HG03108 (cell line): ENCODE measurements around the gene STX8.

Experiments
- ATAC-seq: cut with Tn5 transposase; IDR thresholded peaks from one replicate; pipeline ENCODE4 v1.9.1; 2021; ENCODE audit warnings: moderate library complexity; ENCODE audit not compliant: unreplicated experiment

STX8 gene

DNA sequence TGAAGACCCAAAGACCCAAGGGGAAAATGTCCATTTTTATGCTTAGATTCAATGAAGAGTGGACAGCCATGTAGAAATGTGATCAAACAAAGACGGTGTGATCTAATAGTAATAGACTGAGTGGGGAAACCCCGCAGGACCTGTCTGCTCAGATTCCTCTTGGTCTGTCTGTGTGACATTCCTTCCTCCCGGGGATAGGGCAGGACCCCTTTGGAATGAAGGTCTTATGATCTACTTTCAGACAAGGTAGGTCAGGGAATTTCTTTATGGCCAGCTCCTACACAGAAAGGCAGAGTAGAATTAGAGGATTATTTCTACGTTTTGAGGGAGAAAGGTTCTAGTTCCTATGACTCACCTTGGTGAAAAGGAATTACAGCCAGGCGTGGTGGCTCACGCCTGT lies 267.6 kb downstream of the STX8 start:
- ATAC-seq: no peak

- ATAC-seq: no peak
Measured at GRCh38 chr17:9307313-9307998, 268.2 kb downstream of the STX8 start.

DNA sequence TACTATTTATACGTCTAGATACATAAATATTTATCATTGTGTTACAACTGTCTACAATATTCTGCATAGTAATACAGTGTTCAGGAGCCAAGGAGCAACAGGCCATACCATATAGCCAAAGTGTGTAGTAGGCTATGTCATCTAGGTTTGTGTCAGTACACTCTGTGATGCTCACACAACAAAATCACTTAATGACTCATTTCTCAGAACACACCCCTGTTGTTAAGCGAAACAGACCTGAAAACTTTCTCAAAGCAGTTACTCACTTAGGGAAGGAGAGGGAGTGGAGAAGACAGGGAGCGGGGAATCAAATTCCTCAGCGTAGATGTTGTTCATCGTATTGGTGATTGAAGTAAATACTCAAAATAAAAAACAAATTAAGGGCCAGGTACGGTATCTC lies 269.5 kb downstream of the STX8 start:
- no peak for ATAC-seq

- no peak for ATAC-seq
Measured at GRCh38 chr17:9299695-9300094, 275.9 kb downstream of the STX8 start.

DNA sequence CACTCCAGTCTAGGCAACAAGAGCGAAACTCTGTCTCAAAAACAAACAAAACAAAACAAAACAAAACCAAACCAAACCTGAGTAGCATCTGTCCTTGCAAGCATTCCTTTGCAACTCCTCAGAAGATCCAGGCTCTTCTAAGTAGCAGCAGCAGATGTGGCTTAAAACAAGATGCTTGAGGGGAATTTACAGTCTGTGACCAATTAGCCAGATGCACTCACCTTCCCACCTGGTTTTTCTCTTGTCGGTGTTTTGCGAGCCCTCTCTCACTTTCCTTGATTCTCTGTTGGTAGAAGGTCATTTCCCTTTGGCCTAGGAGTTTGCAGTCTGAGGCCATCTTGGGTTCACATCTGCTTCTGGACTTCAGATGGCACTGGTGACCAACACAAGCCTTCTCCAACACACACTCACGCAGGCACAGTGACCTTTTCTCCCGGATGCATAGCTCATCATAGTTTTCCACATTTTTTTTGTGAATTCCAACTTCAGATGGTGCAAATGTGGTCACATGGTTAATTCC lies 276.8 kb downstream of the STX8 start:
- no peak for ATAC-seq

DNA sequence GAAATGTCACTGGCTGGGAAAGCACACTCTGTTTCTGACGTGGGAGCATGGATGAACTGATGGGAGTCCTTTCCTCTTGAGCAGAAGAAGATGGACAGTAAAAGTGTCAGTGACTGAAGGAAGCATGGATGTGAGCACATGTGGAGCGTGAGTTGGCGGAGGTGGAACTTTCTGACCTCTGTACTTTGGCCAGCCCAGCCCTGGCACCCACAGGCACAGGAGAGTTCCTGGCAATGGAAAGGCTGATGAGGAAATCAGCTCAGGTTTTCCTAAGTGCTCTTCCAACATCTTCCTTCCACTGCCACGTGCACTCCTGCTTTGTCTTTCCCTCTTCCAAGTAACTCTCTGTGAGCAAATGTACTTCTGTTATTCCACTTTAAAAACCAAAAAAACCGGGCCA lies 277.5 kb downstream of the STX8 start:
- no peak for ATAC-seq

GRCh38 chr17:9294661-9295210 lies 280.9 kb downstream of the STX8 start:
- ATAC-seq: no peak

GRCh38 chr17:9292561-9292941 lies 283.1 kb downstream of the STX8 start:
- ATAC-seq: no peak

DNA sequence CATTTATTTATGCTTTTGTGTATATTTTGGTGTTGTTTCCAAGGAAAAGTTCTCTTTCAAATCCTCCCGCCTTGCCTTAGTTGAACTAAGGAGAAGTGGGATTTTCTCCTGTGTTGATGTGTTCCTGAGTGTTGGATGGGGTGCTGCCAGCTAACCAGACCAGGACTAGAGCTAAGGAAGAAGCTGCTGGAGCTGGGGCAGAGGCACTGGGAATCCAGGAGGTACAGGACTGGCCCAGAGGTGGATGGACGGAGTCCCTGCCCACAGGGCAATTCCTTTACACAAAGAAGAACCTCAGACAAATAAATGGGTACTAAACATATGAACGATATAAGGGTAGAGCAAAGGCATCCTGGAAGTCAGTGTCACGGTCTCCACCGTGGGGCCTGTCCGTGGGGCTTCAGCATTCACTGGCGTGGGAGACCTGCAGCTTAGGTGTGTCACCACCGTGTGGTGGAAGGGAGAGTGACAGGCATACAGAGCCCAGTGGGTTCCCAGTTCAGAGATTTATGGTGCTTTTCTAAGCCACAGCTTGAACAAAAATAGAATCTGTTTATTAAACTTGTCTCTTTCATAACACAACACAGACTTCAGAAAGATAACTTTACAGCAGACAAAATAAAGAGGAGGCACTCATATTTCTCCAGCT lies 283.6 kb downstream of the STX8 start:
- no peak for ATAC-seq

- ATAC-seq: no peak
Measured at GRCh38 chr17:9290226-9290613, 285.4 kb downstream of the STX8 start.

GRCh38 chr17:9287306-9287705 lies 288.3 kb downstream of the STX8 start:
- no peak for ATAC-seq

DNA sequence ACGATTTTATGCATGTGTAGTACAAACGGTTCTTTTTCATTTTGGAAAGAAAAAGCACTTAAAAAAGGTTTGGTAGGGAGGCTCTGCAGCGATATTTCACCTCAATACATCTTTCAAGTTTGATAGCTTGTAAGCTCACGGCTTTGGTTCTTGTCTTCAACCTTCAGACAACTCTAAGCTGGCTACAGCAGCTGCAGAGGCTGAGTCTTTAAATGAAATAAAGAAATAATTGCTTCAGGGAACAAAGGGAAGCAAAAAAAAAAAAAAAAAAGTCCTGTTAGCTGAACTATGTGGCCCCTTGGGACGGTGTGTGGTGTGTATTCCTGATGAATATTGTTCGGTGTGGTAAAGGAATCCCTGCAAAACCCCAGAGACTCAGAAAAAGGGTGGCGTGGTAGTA lies 289.2 kb downstream of the STX8 start:
- ATAC-seq: no peak

GRCh38 chr17:9285602-9286427 lies 289.8 kb downstream of the STX8 start:
- ATAC-seq: no peak

- ATAC-seq: no peak
Measured at GRCh38 chr17:9284884-9285283, 290.7 kb downstream of the STX8 start.

DNA sequence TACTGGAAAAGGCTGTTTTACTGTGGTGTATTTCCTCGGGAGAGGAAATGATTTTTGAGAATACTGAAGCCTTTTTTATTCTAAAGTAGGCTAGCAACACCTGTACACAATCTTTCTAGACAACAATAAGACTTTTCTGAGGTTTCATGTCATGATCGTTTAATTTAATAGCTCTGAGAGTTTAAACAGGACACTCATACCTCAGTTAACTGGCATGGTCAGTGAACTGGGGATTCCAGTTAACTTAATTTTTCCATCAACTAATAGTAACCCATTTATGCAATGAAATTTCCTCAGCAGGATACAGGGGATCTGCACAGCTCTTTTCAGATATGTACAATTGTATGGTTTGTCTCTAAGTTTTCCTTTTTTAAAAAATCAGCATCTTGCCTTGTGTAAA lies 291.7 kb downstream of the STX8 start:
- no peak for ATAC-seq

GRCh38 chr17:9279893-9280292 lies 295.7 kb downstream of the STX8 start:
- no peak for ATAC-seq

GRCh38 chr17:9274973-9275372 lies 300.6 kb downstream of the STX8 start:
- no peak for ATAC-seq

DNA sequence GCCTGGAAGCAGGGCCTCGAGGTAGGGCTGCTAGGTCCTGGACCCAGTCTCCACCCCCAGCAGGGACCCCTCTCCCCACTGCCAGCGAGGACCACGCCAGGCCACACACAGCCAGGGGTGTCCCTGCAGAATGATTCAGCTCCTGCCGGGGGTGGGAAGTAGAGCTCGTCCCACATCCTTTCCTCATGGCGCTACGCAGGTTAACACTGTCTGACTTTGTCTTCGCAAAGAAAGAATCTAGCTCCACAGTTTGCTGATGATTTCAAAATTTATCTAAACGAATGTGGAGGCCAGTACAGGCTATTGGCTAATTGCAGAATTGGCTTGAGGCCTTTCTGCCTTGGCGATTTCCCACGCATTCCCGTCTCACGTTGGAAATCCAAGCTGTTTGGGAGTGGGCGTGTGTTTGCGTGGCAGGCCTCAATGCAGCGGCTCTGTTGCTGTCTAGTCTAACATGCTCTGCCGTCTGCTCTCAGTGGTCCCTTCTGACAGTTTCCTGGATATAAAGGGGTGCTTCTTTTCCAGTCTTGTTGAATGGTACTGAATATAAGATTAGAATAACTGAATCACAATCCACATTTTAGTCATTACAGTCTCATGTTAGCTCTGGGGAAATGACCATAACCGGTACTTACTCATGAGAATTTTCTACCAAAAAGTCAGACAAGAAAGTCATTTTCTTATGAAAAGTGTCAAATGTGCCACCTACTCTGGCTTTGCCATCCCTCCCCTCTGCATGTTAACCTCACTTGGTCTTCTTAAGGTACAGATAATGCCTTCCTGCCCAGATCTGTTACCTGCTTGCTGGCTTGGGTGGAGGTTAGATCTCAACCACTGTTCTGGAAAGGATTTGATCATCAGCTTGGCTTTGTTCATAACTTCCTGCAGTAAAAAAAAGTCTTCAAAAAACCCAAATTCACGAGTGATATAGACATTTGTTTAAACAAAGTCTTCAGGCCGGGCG lies 301.9 kb downstream of the STX8 start:
- no peak for ATAC-seq

- no peak for ATAC-seq
Measured at GRCh38 chr17:9272501-9273200, 303.0 kb downstream of the STX8 start.

DNA sequence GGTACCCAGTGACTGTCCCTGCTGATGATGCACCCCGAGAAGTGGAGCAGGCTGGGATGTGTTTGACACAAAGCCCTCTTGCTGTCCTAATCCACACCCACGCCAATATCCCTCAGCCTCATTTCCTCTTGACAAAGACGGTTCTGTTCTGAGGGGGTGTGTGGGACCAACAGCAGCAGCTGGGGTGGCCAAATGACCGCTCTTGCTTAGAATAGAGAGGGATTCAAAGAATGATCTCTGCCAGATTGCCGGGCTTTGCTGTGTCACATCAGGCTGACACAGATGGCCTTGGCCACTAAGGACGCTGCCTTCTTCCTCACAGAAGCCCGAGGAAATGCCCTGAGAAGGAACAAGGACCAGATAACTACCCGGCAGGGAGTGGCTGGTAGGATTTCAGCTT lies 303.6 kb downstream of the STX8 start:
- no peak for ATAC-seq
